Measurements from ENCODE around the gene CASTOR1. TPM values are rescaled to one million over a fixed set of nuclear protein-coding genes. Genes with fewer than 3 reads are reported as not detected.

CASTOR1 gene
- total RNA-seq, 2 experiments from 2014 or later = 4.5 to 9.1 TPM

DNA sequence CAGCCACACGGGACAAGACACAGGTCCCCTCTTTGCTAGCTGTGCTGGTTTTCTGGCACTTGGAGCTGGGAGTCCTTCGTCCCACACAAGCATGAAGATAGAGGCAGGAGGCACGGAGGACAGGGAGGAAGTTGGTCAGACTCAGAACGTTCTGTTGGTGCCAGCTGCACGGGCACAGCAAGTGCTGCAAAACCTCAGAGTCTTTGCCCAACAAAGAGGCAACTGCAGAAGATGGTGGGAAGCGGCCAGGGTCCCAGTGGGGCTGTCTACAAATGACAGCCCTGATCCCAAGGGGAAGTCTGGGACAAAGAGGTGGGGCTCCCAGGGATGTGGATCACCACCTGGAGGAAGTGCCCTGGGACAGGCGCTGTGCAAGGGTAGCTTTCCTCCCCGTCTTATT lies 13.3 kb downstream of the CASTOR1 start:
- peaks cover 11% of the 10 kb centered on the region for H3K4me1 ChIP-seq (ENCODE audit: insufficient read depth, low read length, poor library complexity, severe bottlenecking)
- POLR2A ChIA-PET = no interaction called here
- H3K27ac ChIP-seq (ENCODE audit: low read depth, low read length, poor library complexity, severe bottlenecking) = no peak overlapping the region
- H2AFZ ChIP-seq (ENCODE audit: low read length) = peak overlapping the region; percentile 65
- H3K79me2 ChIP-seq (ENCODE audit: insufficient read depth, low read depth, low read length) = no peaks in the 10 kb centered on the region
- no peak for TF ChIP-seq EZH2phosphoT487 (IDR thresholded peaks at IDR 0.05; ENCODE audit: borderline replicate concordance, low read depth, low read length)
- TF ChIP-seq, protein P1, sequence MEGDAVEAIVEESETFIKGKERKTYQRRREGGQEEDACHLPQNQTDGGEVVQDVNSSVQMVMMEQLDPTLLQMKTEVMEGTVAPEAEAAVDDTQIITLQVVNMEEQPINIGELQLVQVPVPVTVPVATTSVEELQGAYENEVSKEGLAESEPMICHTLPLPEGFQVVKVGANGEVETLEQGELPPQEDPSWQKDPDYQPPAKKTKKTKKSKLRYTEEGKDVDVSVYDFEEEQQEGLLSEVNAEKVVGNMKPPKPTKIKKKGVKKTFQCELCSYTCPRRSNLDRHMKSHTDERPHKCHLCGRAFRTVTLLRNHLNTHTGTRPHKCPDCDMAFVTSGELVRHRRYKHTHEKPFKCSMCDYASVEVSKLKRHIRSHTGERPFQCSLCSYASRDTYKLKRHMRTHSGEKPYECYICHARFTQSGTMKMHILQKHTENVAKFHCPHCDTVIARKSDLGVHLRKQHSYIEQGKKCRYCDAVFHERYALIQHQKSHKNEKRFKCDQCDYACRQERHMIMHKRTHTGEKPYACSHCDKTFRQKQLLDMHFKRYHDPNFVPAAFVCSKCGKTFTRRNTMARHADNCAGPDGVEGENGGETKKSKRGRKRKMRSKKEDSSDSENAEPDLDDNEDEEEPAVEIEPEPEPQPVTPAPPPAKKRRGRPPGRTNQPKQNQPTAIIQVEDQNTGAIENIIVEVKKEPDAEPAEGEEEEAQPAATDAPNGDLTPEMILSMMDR (conservative IDR thresholded peaks at IDR 0.05; ENCODE audit: low read length) = no peak
- peak overlapping the region; percentile 30 for H3K4me2 ChIP-seq (ENCODE audit: low read length)
- no TSS peak for BruUV-seq (replicated peaks)
- no peak for DNase-seq (ENCODE audit: low spot score)
- intact Hi-C loops (cut with micrococcal nuclease; ENCODE audit: unreplicated experiment) = no loop called here
- no peaks in the 10 kb centered on the region for H3K9me2 ChIP-seq (ENCODE audit: insufficient read depth, low read length)
- H3K36me3 ChIP-seq (ENCODE audit: insufficient read depth, low read length) = no peaks in the 10 kb centered on the region
- CTCF ChIA-PET (ENCODE audit: unreplicated experiment) = no interaction called here
- no peaks in the 10 kb centered on the region for H3K9me3 ChIP-seq (ENCODE audit: low read length)
- H3K4me3 ChIP-seq (ENCODE audit: low read depth, low read length, poor library complexity, severe bottlenecking) = no peak overlapping the region
- H4K20me1 ChIP-seq (ENCODE audit: insufficient read depth, low read length) = no peaks in the 10 kb centered on the region

DNA sequence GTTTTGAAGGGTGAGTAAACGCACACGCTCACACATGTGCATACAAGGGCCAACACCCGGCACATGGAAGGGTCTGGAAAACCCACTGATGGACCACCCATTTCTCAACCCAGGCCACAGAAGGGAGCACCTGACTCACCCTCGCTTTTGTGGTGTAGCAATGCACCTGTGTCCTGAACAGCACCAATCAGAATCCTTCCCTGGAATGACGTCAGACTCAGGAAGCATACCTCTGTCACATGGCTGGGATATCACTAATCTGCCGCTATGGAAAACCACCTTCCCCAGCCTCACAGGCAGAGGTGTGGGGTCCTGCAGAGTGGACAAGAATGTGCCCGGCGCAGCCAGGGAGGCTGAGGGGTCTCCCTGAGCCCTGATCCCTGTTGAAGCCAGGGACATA lies 13.7 kb downstream of the CASTOR1 start:
- H3K9me3 ChIP-seq (ENCODE audit: low read length) = no peaks in the 10 kb centered on the region
- CTCF ChIA-PET (ENCODE audit: unreplicated experiment) = no interaction called here
- H3K4me1 ChIP-seq (ENCODE audit: insufficient read depth, low read length, poor library complexity, severe bottlenecking) = peaks cover 11% of the 10 kb centered on the region
- intact Hi-C loops (cut with micrococcal nuclease; ENCODE audit: unreplicated experiment) = no loop called here
- no peaks in the 10 kb centered on the region for H3K36me3 ChIP-seq (ENCODE audit: insufficient read depth, low read length)
- peak overlapping the region; percentile 65 for H2AFZ ChIP-seq (ENCODE audit: low read length)
- no peaks in the 10 kb centered on the region for H3K79me2 ChIP-seq (ENCODE audit: insufficient read depth, low read depth, low read length)
- no TSS peak for BruUV-seq (replicated peaks)
- peak; percentile 37 for DNase-seq (ENCODE audit: low spot score)
- H4K20me1 ChIP-seq (ENCODE audit: insufficient read depth, low read length) = no peaks in the 10 kb centered on the region
- POLR2A ChIA-PET = no interaction called here
- H3K4me3 ChIP-seq (ENCODE audit: low read depth, low read length, poor library complexity, severe bottlenecking) = no peak overlapping the region
- TF ChIP-seq EZH2phosphoT487 (IDR thresholded peaks at IDR 0.05; ENCODE audit: borderline replicate concordance, low read depth, low read length) = no peak
- TF ChIP-seq, protein P1 (conservative IDR thresholded peaks at IDR 0.05; ENCODE audit: low read length) = no peak
- no peak overlapping the region for H3K27ac ChIP-seq (ENCODE audit: low read depth, low read length, poor library complexity, severe bottlenecking)
- no peaks in the 10 kb centered on the region for H3K9me2 ChIP-seq (ENCODE audit: insufficient read depth, low read length)
- H3K4me2 ChIP-seq (ENCODE audit: low read length) = peak overlapping the region; percentile 30

DNA sequence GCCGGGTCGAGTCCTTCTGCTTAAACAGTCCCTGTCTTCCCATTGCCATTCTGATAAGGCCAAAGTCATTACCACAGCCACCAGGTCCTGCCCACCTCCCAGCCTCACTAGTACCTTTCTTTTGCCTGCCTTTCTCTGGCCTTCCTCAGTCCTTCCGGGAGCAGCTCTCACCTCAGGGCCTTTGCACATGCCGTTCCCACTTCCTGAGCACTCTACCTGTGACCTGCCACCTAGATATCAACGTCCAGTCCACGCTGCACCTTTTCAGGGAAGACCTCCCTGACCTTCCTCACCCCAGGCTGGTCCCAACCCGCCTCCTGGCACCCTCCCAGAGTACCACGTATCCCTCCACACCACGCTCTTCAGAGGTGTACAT lies 14.9 kb downstream of the CASTOR1 start:
- TF ChIP-seq EZH2phosphoT487 (IDR thresholded peaks at IDR 0.05; ENCODE audit: borderline replicate concordance, low read depth, low read length) = no peak
- TF ChIP-seq, protein P1 (conservative IDR thresholded peaks at IDR 0.05; ENCODE audit: low read length) = no peak
- Histone ChIP-seq H3K4me2 (ENCODE audit: low read length) (no peak overlapping the region), H3K36me3 (ENCODE audit: insufficient read depth, low read length) (no peaks in the 10 kb centered on the region), H3K4me3 (ENCODE audit: low read depth, low read length, poor library complexity, severe bottlenecking) (no peak overlapping the region), H3K4me1 (ENCODE audit: insufficient read depth, low read length, poor library complexity, severe bottlenecking) (peaks cover 11% of the 10 kb centered on the region), H3K79me2 (ENCODE audit: insufficient read depth, low read depth, low read length) (no peaks in the 10 kb centered on the region), H4K20me1 (ENCODE audit: insufficient read depth, low read length) (no peaks in the 10 kb centered on the region), H3K9me2 (ENCODE audit: insufficient read depth, low read length) (no peaks in the 10 kb centered on the region), H2AFZ (ENCODE audit: low read length) (no peak overlapping the region), H3K27ac (ENCODE audit: low read depth, low read length, poor library complexity, severe bottlenecking) (no peak overlapping the region), H3K9me3 (ENCODE audit: low read length) (no peaks in the 10 kb centered on the region)
- ChIA-PET POLR2A (no interaction called here), CTCF (ENCODE audit: unreplicated experiment) (no interaction called here)
- intact Hi-C loops (cut with micrococcal nuclease; ENCODE audit: unreplicated experiment) = no loop called here
- BruUV-seq (replicated peaks) = no TSS peak
- no peak for DNase-seq (ENCODE audit: low spot score)

Data from OCI-LY7 (cell line).